ENCODE data around the gene PPP2R3A.

PPP2R3A gene

GRCh38 chr3:135967867-135968266, 2.3 kb downstream of the PPP2R3A start:
- DNase-seq (ENCODE audit: low spot score), result no peak

- DNase-seq (ENCODE audit: low spot score), result no peak
These were observed 5.1 kb downstream of the PPP2R3A start for GRCh38 chr3:135970506-135971116.

- DNase-seq (ENCODE audit: low spot score), result no peak
These were observed 8.3 kb downstream of the PPP2R3A start for GRCh38 chr3:135973841-135974240.

GRCh38 chr3:135975053-135975452, 9.5 kb downstream of the PPP2R3A start:
- no peak for DNase-seq (ENCODE audit: low spot score)

- no peak for DNase-seq (ENCODE audit: low spot score)
These were observed 10.0 kb downstream of the PPP2R3A start for GRCh38 chr3:135975536-135975935.

GRCh38 chr3:135980343-135980742, 14.8 kb downstream of the PPP2R3A start:
- DNase-seq (ENCODE audit: low spot score), result no peak

- no peak for DNase-seq (ENCODE audit: low spot score)
These were observed 16.3 kb downstream of the PPP2R3A start for GRCh38 chr3:135981701-135982403.

GRCh38 chr3:135982404-135982761, 16.9 kb downstream of the PPP2R3A start:
- DNase-seq (ENCODE audit: low spot score), result no peak

GRCh38 chr3:135982922-135983581, 17.5 kb downstream of the PPP2R3A start:
- DNase-seq (ENCODE audit: low spot score), result no peak

- DNase-seq (ENCODE audit: low spot score), result no peak
These were observed 22.1 kb downstream of the PPP2R3A start for GRCh38 chr3:135987661-135988060.

GRCh38 chr3:135989242-135989641, 23.7 kb downstream of the PPP2R3A start:
- DNase-seq (ENCODE audit: low spot score), result no peak

GRCh38 chr3:135990903-135991302, 25.4 kb downstream of the PPP2R3A start:
- DNase-seq (ENCODE audit: low spot score), result no peak

GRCh38 chr3:135991621-135992020, 26.1 kb downstream of the PPP2R3A start:
- DNase-seq (ENCODE audit: low spot score), result no peak

GRCh38 chr3:135992072-135992471, 26.5 kb downstream of the PPP2R3A start:
- DNase-seq (ENCODE audit: low spot score), result no peak

- no peak for DNase-seq (ENCODE audit: low spot score)
These were observed 29.3 kb downstream of the PPP2R3A start for GRCh38 chr3:135994708-135995337.

- DNase-seq (ENCODE audit: low spot score), result no peak
These were observed 30.2 kb downstream of the PPP2R3A start for GRCh38 chr3:135995766-135996165.

GRCh38 chr3:135997554-135998320, 32.2 kb downstream of the PPP2R3A start:
- no peak for DNase-seq (ENCODE audit: low spot score)

- no peak for DNase-seq (ENCODE audit: low spot score)
These were observed 42.7 kb downstream of the PPP2R3A start for GRCh38 chr3:136008221-136008620.

- DNase-seq (ENCODE audit: low spot score), result no peak
These were observed 43.4 kb downstream of the PPP2R3A start for GRCh38 chr3:136008732-136009470.

GRCh38 chr3:136018876-136019275, 53.3 kb downstream of the PPP2R3A start:
- no peak for DNase-seq (ENCODE audit: low spot score)

- no peak for DNase-seq (ENCODE audit: low spot score)
These were observed 56.3 kb downstream of the PPP2R3A start for GRCh38 chr3:136021803-136022202.
